Inferior parietal cortex (tissue), 1 donor: ENCODE data around the gene DHRSX.
"Not testable (repeated sequence)": the region's sequence is repeated elsewhere in the genome, so short reads cannot be mapped to it uniquely, and the experiment has no call there.

Experiments
- DNase-seq: peaks from one replicate; pipeline ENCODE4 v3.0.0-alpha.2; 2016; ENCODE audit errors: extremely low spot score

DHRSX gene

GRCh38 chrX:2456091-2456490 lies 44.7 kb downstream of the DHRSX start:
- DNase-seq: not testable (repeated sequence)

GRCh38 chrX:2454620-2455019 lies 46.2 kb downstream of the DHRSX start:
- DNase-seq: not testable (repeated sequence)

- no peak for DNase-seq
Observed at GRCh38 chrX:2452799-2453198, 48.0 kb downstream of the DHRSX start.

- DNase-seq: no peak
Observed at GRCh38 chrX:2452317-2452784, 48.4 kb downstream of the DHRSX start.

- no peak for DNase-seq
Observed at GRCh38 chrX:2451501-2452316, 49.1 kb downstream of the DHRSX start.

- no peak for DNase-seq
Observed at GRCh38 chrX:2450681-2451080, 50.1 kb downstream of the DHRSX start.

- DNase-seq: no peak
Observed at GRCh38 chrX:2449135-2449886, 51.5 kb downstream of the DHRSX start.

- DNase-seq: no peak
Observed at GRCh38 chrX:2447484-2447883, 53.3 kb downstream of the DHRSX start.

- no peak for DNase-seq
Observed at GRCh38 chrX:2446815-2447214, 54.0 kb downstream of the DHRSX start.

GRCh38 chrX:2445662-2446623 lies 54.8 kb downstream of the DHRSX start:
- DNase-seq: no peak

- no peak for DNase-seq
Observed at GRCh38 chrX:2442694-2443093, 58.1 kb downstream of the DHRSX start.

- DNase-seq: no peak
Observed at GRCh38 chrX:2441466-2441865, 59.3 kb downstream of the DHRSX start.

GRCh38 chrX:2439613-2440012 lies 61.2 kb downstream of the DHRSX start:
- DNase-seq: no peak

GRCh38 chrX:2435465-2435864 lies 65.3 kb downstream of the DHRSX start:
- DNase-seq: no peak

GRCh38 chrX:2434270-2435163 lies 66.3 kb downstream of the DHRSX start:
- DNase-seq: no peak

GRCh38 chrX:2432298-2432863 lies 68.4 kb downstream of the DHRSX start:
- DNase-seq: no peak

- DNase-seq: no peak
Observed at GRCh38 chrX:2430265-2430825, 70.4 kb downstream of the DHRSX start.

- no peak for DNase-seq
Observed at GRCh38 chrX:2427737-2428136, 73.0 kb downstream of the DHRSX start.

- no peak for DNase-seq
Observed at GRCh38 chrX:2427147-2427546, 73.6 kb downstream of the DHRSX start.

- DNase-seq: no peak
Observed at GRCh38 chrX:2426289-2426882, 74.4 kb downstream of the DHRSX start.
